Stimulated activated CD4-positive, alpha-beta T cell treated with anti-CD3 and anti-CD28 coated beads, Interleukin-4, amount 100 ng/mL, for 4 hours (primary cell): ENCODE data around the gene OR2M5.

Experiments used
- DNase-seq, 2 experiments: peaks; one replicate each; pipeline ENCODE4 v3.0.0-alpha.2; 2020

Gene OR2M5, protein sequence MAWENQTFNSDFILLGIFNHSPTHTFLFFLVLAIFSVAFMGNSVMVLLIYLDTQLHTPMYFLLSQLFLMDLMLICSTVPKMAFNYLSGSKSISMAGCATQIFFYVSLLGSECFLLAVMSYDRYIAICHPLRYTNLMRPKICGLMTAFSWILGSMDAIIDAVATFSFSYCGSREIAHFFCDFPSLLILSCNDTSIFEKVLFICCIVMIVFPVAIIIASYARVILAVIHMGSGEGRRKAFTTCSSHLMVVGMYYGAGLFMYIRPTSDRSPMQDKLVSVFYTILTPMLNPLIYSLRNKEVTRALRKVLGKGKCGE

GRCh38 chr1:248144513-248145198, at the start of gene OR2M5:
OR2M5 (plus strand) TSS chr1:248145148; CDS start chr1:248145148, 0 bp downstream.
- DNase-seq = no peak

- DNase-seq = no peak
These were observed 46.4 kb upstream of the OR2M5 start for GRCh38 chr1:248098529-248098928.

- no peak for DNase-seq
These were observed 42.1 kb upstream of the OR2M5 start for GRCh38 chr1:248102847-248103246.

- DNase-seq = no peak
These were observed 33.8 kb upstream of the OR2M5 start for GRCh38 chr1:248111157-248111556.

- no peak for DNase-seq
These were observed 30.1 kb upstream of the OR2M5 start for GRCh38 chr1:248114890-248115289.

GRCh38 chr1:248127653-248128052, 17.3 kb upstream of the OR2M5 start:
- DNase-seq = no peak

GRCh38 chr1:248136811-248137210, 8.1 kb upstream of the OR2M5 start:
- DNase-seq = no peak

DNA sequence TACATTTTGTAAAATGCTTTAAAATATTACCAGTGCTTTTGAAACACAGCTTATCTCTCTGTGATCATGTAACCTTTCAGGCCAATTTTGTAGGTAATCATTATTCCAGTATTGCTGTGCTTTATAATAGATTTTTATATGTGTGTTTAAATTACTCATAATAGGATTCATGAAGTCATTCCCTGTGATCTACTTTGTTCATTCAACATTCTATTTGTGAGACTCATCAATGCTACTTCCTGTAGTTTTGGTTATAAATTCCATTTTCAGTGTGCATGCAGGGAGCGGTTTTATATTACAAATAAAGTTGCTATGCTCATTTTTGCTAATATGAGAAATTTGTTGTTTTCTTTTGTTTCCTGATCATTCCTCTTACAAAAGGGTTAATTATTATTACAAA, 4.1 kb upstream of the OR2M5 start:
- no peak for DNase-seq

- DNase-seq = no peak
These were observed 1.6 kb upstream of the OR2M5 start for GRCh38 chr1:248143311-248143710.

- no peak for DNase-seq
These were observed 7.3 kb downstream of the OR2M5 start for GRCh38 chr1:248152056-248152827.

DNA sequence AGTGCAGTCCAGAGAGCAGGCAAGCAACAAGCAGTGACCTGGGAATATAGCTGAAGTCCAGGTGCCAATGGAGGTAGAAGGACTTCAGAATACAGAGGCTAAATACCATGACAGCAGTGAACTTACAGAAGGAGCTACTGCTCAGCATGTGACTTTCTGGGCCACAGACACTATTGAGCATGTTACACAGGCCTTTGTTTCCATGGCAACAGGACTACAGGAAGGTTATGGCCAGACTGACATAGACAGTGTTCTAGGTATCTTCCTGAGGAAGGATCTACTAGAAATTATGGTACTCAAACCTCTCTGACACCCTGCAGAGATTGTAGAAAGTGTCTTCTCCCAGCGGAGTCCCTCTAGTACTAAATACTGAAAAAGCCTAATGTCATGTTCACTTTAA, 11.0 kb downstream of the OR2M5 start:
- DNase-seq = no peak

GRCh38 chr1:248158758-248159157, 13.8 kb downstream of the OR2M5 start:
- no peak for DNase-seq

- DNase-seq = no peak
These were observed 19.1 kb downstream of the OR2M5 start for GRCh38 chr1:248164031-248164430.

- DNase-seq = no peak
These were observed 20.2 kb downstream of the OR2M5 start for GRCh38 chr1:248165186-248165585.

- no peak for DNase-seq
These were observed 29.6 kb downstream of the OR2M5 start, which contains the start of gene OR2M2 for GRCh38 chr1:248174521-248174920. OR2M2 (plus strand) TSS chr1:248174821; CDS start chr1:248179986, 5,165 bp downstream.

- no peak for DNase-seq
These were observed 39.0 kb downstream of the OR2M5 start for GRCh38 chr1:248183996-248184395.

- no peak for DNase-seq
These were observed 42.4 kb downstream of the OR2M5 start for GRCh38 chr1:248187363-248187762.

DNA sequence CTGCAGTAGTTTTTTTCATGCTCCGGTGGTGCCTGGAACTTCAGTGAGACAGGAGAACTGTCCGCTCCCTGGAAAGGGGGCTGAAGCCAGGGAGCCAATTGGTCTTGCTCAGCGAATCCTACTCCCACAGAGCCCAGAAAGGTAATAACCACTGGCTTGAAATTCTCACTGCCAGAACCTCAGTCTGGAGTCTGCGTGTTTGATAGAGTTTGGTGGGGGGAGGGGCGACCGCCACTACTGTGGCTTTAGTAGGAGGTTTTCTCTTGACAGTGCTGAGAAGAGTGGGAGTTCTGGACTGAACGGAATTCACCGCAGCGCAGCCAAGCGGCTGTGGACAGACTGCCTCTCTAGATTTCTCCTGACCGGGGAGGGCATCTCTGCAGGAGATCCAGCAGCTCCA, 44.1 kb downstream of the OR2M5 start:
- no peak for DNase-seq

DNA sequence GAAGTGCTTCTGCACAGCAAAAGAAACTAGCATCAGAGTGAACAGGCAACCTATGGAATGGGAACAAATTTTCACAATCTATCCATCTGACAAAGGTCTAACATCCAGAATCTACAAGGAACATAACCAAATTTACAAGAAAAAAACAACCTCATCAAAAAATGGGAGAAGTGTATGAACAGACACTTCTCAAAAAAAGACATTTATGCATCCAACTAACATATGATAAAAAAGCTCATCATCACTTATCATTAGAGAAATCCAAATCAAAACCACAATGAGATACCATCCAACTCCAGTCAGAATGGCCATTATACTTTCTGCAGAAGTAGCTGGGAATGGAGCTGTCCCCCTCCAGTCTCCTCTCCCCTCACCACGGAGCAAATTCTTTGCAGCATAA, 49.2 kb downstream of the OR2M5 start:
- no peak for DNase-seq
